ENCODE data around the gene TMEM147. TPM values are rescaled to one million over a fixed set of nuclear protein-coding genes. Genes with fewer than 3 reads are reported as not detected.

TMEM147 gene
- total RNA-seq, 2 donors from 2014 or later = 49.7 to 75.8 TPM

- H3K27me3 ChIP-seq (replicated peaks; ENCODE audit: insufficient read depth) = no peaks in the 10 kb centered on the region
- no peak for DNase-seq (ENCODE audit: low spot score)
- TF ChIP-seq, protein P1, sequence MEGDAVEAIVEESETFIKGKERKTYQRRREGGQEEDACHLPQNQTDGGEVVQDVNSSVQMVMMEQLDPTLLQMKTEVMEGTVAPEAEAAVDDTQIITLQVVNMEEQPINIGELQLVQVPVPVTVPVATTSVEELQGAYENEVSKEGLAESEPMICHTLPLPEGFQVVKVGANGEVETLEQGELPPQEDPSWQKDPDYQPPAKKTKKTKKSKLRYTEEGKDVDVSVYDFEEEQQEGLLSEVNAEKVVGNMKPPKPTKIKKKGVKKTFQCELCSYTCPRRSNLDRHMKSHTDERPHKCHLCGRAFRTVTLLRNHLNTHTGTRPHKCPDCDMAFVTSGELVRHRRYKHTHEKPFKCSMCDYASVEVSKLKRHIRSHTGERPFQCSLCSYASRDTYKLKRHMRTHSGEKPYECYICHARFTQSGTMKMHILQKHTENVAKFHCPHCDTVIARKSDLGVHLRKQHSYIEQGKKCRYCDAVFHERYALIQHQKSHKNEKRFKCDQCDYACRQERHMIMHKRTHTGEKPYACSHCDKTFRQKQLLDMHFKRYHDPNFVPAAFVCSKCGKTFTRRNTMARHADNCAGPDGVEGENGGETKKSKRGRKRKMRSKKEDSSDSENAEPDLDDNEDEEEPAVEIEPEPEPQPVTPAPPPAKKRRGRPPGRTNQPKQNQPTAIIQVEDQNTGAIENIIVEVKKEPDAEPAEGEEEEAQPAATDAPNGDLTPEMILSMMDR (IDR thresholded peaks at IDR 0.05) = no peak
Observed at GRCh38 chr19:35557539-35558399, 12.3 kb downstream of the TMEM147 start.

DNA sequence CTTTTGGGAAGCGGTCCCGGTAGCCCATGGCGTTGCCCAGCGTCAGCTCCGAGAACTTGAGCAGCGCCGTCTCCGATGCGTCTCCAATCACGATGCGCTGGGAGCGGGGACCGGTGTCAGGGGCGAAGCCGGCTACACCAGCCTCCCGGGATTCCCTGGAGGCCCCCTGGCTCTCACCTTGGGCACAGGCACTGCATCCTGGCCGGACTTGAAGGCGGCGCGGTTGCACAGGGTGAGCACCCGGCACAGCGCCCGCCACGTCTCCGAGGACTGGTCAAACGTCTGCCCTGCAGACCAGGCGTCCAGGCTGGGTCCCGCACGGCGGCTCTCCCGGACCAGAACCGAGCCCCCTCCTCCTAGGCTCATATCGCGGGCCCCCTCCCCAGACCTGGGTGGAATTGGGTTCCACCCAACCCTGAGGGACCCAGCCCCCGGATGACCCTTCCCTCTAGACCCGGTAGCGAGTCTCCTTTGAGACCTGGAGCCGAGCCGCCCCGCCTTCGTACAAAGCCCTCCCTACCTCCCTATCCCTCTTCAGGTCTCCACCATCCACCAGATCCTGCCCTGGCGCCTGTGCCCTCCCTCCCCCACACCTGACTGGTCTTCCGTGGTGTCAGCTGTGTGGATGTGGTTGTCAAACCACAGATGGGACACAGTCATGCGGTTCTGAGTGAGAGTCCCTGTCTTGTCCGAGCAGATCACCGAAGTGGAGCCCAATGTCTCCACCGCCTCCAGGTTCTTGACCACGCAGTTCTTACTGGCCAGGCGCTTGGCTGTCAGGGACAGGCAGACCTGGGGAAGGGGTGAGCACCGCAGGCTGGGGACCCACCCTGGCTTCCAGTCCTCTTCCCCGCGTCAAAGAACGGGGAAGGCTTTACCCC, 13.2 kb downstream of the TMEM147 start:
- ATAC-seq (ENCODE audit: insufficient number of reproducible peaks, low FRiP score, low read depth) (no peak), DNase-seq (ENCODE audit: low spot score) (no peak)
- peak overlapping the region; percentile 51 for H3K4me3 ChIP-seq
- H3K9me3 ChIP-seq = no peaks in the 10 kb centered on the region
- H3K27ac ChIP-seq = no peak overlapping the region
- TF ChIP-seq, protein P1 (IDR thresholded peaks at IDR 0.05) = no peak
- peaks cover 0 to 5% of the 10 kb centered on the region in 2 donors for H3K4me1 ChIP-seq (ENCODE audit: control insufficient read depth in 1 of 2, low read depth in 2 of 2)
- H3K36me3 ChIP-seq = no peaks in the 10 kb centered on the region
- H3K27me3 ChIP-seq (replicated peaks; ENCODE audit: insufficient read depth) = no peaks in the 10 kb centered on the region

More at GRCh38 chr19:35557539-35558399, 12.3 kb downstream of the TMEM147 start:
- no peak overlapping the region for H3K27ac ChIP-seq
- H3K4me3 ChIP-seq = peak overlapping the region; percentile 51
- peaks cover 0 to 5% of the 10 kb centered on the region in 2 donors for H3K4me1 ChIP-seq (ENCODE audit: control insufficient read depth in 1 of 2, low read depth in 2 of 2)
- no peaks in the 10 kb centered on the region for H3K9me3 ChIP-seq
- ATAC-seq (ENCODE audit: insufficient number of reproducible peaks, low FRiP score, low read depth) = no peak
- H3K36me3 ChIP-seq = no peaks in the 10 kb centered on the region

DNA sequence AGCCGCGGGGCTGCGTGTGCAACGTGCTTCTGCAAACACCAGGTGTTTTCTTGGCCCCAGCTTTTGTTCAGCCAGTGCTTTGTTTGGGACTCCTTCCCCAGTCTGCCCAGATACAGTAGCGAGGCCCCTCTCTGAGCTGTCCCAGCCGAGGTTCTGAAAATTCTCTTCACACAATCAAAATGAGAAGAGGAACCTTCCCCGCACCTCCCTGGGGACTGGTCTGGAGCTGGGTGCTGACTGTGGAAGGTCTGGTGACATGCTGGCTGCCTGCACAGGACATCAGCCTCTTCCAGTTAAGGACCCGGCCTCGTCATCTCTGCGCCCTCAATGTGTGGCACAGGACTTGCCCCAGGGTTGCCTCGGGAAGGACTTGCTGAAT, 13.8 kb downstream of the TMEM147 start:
- Histone ChIP-seq H3K4me3 (no peak overlapping the region), H3K36me3 (no peaks in the 10 kb centered on the region), H3K27ac (no peak overlapping the region), H3K9me3 (no peaks in the 10 kb centered on the region), H3K27me3 (replicated peaks; ENCODE audit: insufficient read depth) (no peaks in the 10 kb centered on the region), H3K4me1 (ENCODE audit: control insufficient read depth in 1 of 2, low read depth in 2 of 2) (peaks cover 0 to 5% of the 10 kb centered on the region in 2 donors)
- no peak for DNase-seq (ENCODE audit: low spot score)
- TF ChIP-seq, protein P1 (IDR thresholded peaks at IDR 0.05) = no peak
- ATAC-seq (ENCODE audit: insufficient number of reproducible peaks, low FRiP score, low read depth) = no peak

GRCh38 chr19:35559781-35560180, 14.4 kb downstream of the TMEM147 start:
- ATAC-seq (ENCODE audit: insufficient number of reproducible peaks, low FRiP score, low read depth) (no peak), DNase-seq (ENCODE audit: low spot score) (no peak)
- Histone ChIP-seq H3K4me3 (no peak overlapping the region), H3K9me3 (no peaks in the 10 kb centered on the region), H3K27ac (no peak overlapping the region), H3K4me1 (ENCODE audit: control insufficient read depth in 1 of 2, low read depth in 2 of 2) (peaks cover 0 to 5% of the 10 kb centered on the region in 2 donors), H3K27me3 (replicated peaks; ENCODE audit: insufficient read depth) (no peaks in the 10 kb centered on the region), H3K36me3 (no peaks in the 10 kb centered on the region)
- TF ChIP-seq, protein P1 (IDR thresholded peaks at IDR 0.05) = no peak

DNA sequence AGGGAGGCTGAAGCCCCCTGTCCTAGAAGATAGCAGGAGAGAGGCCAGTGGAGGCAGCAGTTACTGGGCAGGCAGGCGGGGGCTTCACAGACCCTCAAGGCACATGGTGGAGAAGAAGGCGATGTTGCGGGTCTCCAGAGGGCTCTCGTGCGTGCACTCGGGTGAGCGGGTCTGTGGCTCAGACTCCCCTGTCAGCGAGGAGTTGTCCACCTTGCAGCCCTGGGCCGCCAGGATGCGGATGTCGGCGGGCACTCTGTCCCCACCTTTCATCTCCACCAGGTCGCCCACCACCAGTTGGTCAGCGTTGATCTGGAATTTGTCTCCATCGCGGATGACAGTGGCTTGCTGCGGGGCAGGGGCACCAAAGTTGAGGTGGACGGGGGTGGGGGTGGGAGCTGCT, 14.8 kb downstream of the TMEM147 start:
- ATAC-seq (ENCODE audit: insufficient number of reproducible peaks, low FRiP score, low read depth) = no peak
- Histone ChIP-seq H3K4me3 (no peak overlapping the region), H3K36me3 (no peaks in the 10 kb centered on the region), H3K27ac (no peak overlapping the region), H3K4me1 (ENCODE audit: control insufficient read depth in 1 of 2, low read depth in 2 of 2) (peaks cover 0 to 5% of the 10 kb centered on the region in 2 donors), H3K27me3 (replicated peaks; ENCODE audit: insufficient read depth) (no peaks in the 10 kb centered on the region), H3K9me3 (no peaks in the 10 kb centered on the region)
- TF ChIP-seq, protein P1 (IDR thresholded peaks at IDR 0.05) = no peak
- DNase-seq (ENCODE audit: low spot score) = no peak

Measured in thoracic aorta (tissue), 2 donors.